GM12872 (cell line): ENCODE results near the gene NUDT5.

Experiments used
- CTCF ChIP-seq: IDR thresholded peaks from 3 replicates; pipeline ENCODE4 v1.5.1; 2011; ENCODE audit warnings: low read depth, mild to moderate bottlenecking, low read length, moderate library complexity; ENCODE audit not compliant: insufficient read depth

The NUDT5 gene

GRCh38 chr10:12129222-12130111 is 66.2 kb downstream of the NUDT5 start, which contains the start of gene SEC61A2:
Gene SEC61A2, plus strand, starts transcription at chr10:12129677. Its CDS starts 111 bp downstream, at chr10:12129788.
- TF ChIP-seq CTCF = no peak

GRCh38 chr10:12121673-12122072 is 74.0 kb downstream of the NUDT5 start:
- TF ChIP-seq CTCF = no peak
